Measurements from ENCODE around the gene RNFT1.
"Not testable (repeated sequence)": the region's sequence is repeated elsewhere in the genome, so short reads cannot be mapped to it uniquely, and the experiment has no call there.

RNFT1 gene

GRCh38 chr17:59930121-59930520 lies 34.4 kb downstream of the RNFT1 start:
- not testable (repeated sequence) for DNase-seq (ENCODE audit: low spot score)

DNA sequence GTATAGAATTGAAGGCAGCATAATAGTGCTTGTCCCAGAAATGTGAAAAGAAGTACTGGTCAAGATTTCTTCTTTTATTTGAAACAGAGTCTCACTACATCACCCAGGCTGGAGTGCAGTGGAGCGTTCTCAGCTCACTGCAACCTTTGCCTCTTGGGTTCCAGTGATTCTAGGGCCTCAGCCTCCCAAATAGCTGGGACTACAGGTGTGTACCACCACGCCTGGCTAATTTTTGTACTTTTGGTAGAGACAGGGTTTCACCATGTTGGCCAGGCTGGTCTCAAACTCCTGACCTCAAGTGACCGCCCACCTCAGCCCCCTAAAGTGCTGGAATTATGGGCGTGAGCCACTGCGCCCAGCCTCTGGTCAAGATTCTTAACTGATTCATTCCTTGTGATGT lies 43.9 kb downstream of the RNFT1 start:
- DNase-seq (ENCODE audit: low spot score) = not testable (repeated sequence)

GRCh38 chr17:59916446-59916845 lies 48.1 kb downstream of the RNFT1 start:
- no peak for DNase-seq (ENCODE audit: low spot score)

GRCh38 chr17:59914274-59914854 lies 50.2 kb downstream of the RNFT1 start:
- DNase-seq (ENCODE audit: low spot score) = peak; percentile 42

- no peak for DNase-seq (ENCODE audit: low spot score)
Observed at GRCh38 chr17:59907467-59907866, 57.1 kb downstream of the RNFT1 start.

GRCh38 chr17:59903455-59903854 lies 61.1 kb downstream of the RNFT1 start:
- DNase-seq (ENCODE audit: low spot score) = no peak

All from HuH-7 (cell line).